ENCODE data around the gene LDLRAP1. TPM values are rescaled to one million over a fixed set of nuclear protein-coding genes. Genes with fewer than 3 reads are reported as not detected.

Gene LDLRAP1
- total and polyA plus RNA-seq, 2 experiments from 2014 or later = 23.6 to 26.9 TPM

- Histone ChIP-seq H3K9ac (no peak overlapping the region), H3K79me2 (ENCODE audit: insufficient read depth) (no peaks in the 10 kb centered on the region), H3K4me2 (ENCODE audit: unreplicated experiment) (no peak overlapping the region), H3K4me3 (no peak overlapping the region), H4K20me1 (ENCODE audit: insufficient read depth) (no peaks in the 10 kb centered on the region), H3K9me3 (ENCODE audit: low read depth) (no peaks in the 10 kb centered on the region), H3K27ac (no peak overlapping the region), H3K36me3 (ENCODE audit: low read depth) (no peaks in the 10 kb centered on the region), H3K9me2 (ENCODE audit: insufficient read depth) (no peaks in the 10 kb centered on the region), H2AFZ (no peak overlapping the region), H3K4me1 (ENCODE audit: insufficient read depth) (no peaks in the 10 kb centered on the region), H3K27me3 (replicated peaks; ENCODE audit: insufficient read depth) (peaks cover 25% of the 10 kb centered on the region), H3F3A (ENCODE audit: insufficient read depth) (peaks cover 13% of the 10 kb centered on the region)
- 78% methylated on average over 3 of the region's 3 CpGs for WGBS, 2 experiments (ENCODE audit: low coverage in 1 of 2, low lambda C conversion rate in 2 of 2, missing lambda C conversion rate in 2 of 2)
- TF ChIP-seq EZH2phosphoT487 (IDR thresholded peaks at IDR 0.05; ENCODE audit: insufficient read depth, low read depth) = no peak
- no peak for TF ChIP-seq EZH2 (IDR thresholded peaks at IDR 0.05; ENCODE audit: insufficient read depth, poor library complexity, severe bottlenecking)
- in situ Hi-C loops (cut with MboI) = loop anchor here (10.0 kb wide), 1 partner anchor 182 kb away; no protein-coding TSS in a partner anchor
- no peak for DNase-seq
Observed at GRCh38 chr1:25612421-25612820, 69.0 kb downstream of the LDLRAP1 start.

GRCh38 chr1:25613091-25613490, 69.7 kb downstream of the LDLRAP1 start:
- 76 to 88% methylated on average over 3 of the region's 3 CpGs for WGBS, 2 experiments (ENCODE audit: low coverage in 1 of 2, low lambda C conversion rate in 2 of 2, missing lambda C conversion rate in 2 of 2)
- H3K9ac ChIP-seq = no peak overlapping the region
- no peak overlapping the region for H3K27ac ChIP-seq
- in situ Hi-C loops (cut with MboI) = loop anchor here (10.0 kb wide), 1 partner anchor 182 kb away; no protein-coding TSS in a partner anchor
- no peaks in the 10 kb centered on the region for H4K20me1 ChIP-seq (ENCODE audit: insufficient read depth)
- no peaks in the 10 kb centered on the region for H3K36me3 ChIP-seq (ENCODE audit: low read depth)
- H3K4me1 ChIP-seq (ENCODE audit: insufficient read depth) = no peaks in the 10 kb centered on the region
- no peaks in the 10 kb centered on the region for H3K79me2 ChIP-seq (ENCODE audit: insufficient read depth)
- no peak overlapping the region for H2AFZ ChIP-seq
- H3F3A ChIP-seq (ENCODE audit: insufficient read depth) = peaks cover 13% of the 10 kb centered on the region
- H3K27me3 ChIP-seq (replicated peaks; ENCODE audit: insufficient read depth) = peaks cover 25% of the 10 kb centered on the region
- H3K4me2 ChIP-seq (ENCODE audit: unreplicated experiment) = no peak overlapping the region
- TF ChIP-seq EZH2 (IDR thresholded peaks at IDR 0.05; ENCODE audit: insufficient read depth, poor library complexity, severe bottlenecking) = no peak
- no peak for TF ChIP-seq EZH2phosphoT487 (IDR thresholded peaks at IDR 0.05; ENCODE audit: insufficient read depth, low read depth)
- DNase-seq = no peak
- H3K4me3 ChIP-seq = no peak overlapping the region
- no peaks in the 10 kb centered on the region for H3K9me2 ChIP-seq (ENCODE audit: insufficient read depth)
- H3K9me3 ChIP-seq (ENCODE audit: low read depth) = no peaks in the 10 kb centered on the region

- Histone ChIP-seq H3K9me3 (ENCODE audit: low read depth) (no peaks in the 10 kb centered on the region), H3K27me3 (replicated peaks; ENCODE audit: insufficient read depth) (peaks cover 37% of the 10 kb centered on the region), H3K4me1 (ENCODE audit: insufficient read depth) (no peaks in the 10 kb centered on the region), H3K4me3 (no peak overlapping the region), H3F3A (ENCODE audit: insufficient read depth) (peaks cover 20% of the 10 kb centered on the region), H2AFZ (no peak overlapping the region), H3K79me2 (ENCODE audit: insufficient read depth) (no peaks in the 10 kb centered on the region), H3K9ac (no peak overlapping the region), H4K20me1 (ENCODE audit: insufficient read depth) (no peaks in the 10 kb centered on the region), H3K36me3 (ENCODE audit: low read depth) (no peaks in the 10 kb centered on the region), H3K4me2 (ENCODE audit: unreplicated experiment) (no peak overlapping the region), H3K27ac (no peak overlapping the region), H3K9me2 (ENCODE audit: insufficient read depth) (no peaks in the 10 kb centered on the region)
- no peak for TF ChIP-seq EZH2phosphoT487 (IDR thresholded peaks at IDR 0.05; ENCODE audit: insufficient read depth, low read depth)
- no peak for TF ChIP-seq EZH2 (IDR thresholded peaks at IDR 0.05; ENCODE audit: insufficient read depth, poor library complexity, severe bottlenecking)
- in situ Hi-C loops (cut with MboI) = loop anchor here (10.0 kb wide), 1 partner anchor 180 kb away; no protein-coding TSS in a partner anchor
- WGBS, 2 experiments (ENCODE audit: low coverage in 1 of 2, low lambda C conversion rate in 2 of 2, missing lambda C conversion rate in 2 of 2) = 72 to 82% methylated on average over 4 of the region's 4 CpGs
- no peak for DNase-seq
Observed at GRCh38 chr1:25614501-25615171, 71.2 kb downstream of the LDLRAP1 start.

- Histone ChIP-seq H3K27ac (no peak overlapping the region), H3K9me3 (ENCODE audit: low read depth) (no peaks in the 10 kb centered on the region), H3K9ac (no peak overlapping the region), H3K4me1 (ENCODE audit: insufficient read depth) (no peaks in the 10 kb centered on the region), H3K4me3 (no peak overlapping the region), H3K9me2 (ENCODE audit: insufficient read depth) (no peaks in the 10 kb centered on the region), H3K36me3 (ENCODE audit: low read depth) (no peaks in the 10 kb centered on the region), H3K4me2 (ENCODE audit: unreplicated experiment) (no peak overlapping the region), H3K27me3 (replicated peaks; ENCODE audit: insufficient read depth) (peaks cover 36% of the 10 kb centered on the region), H3F3A (ENCODE audit: insufficient read depth) (peaks cover 20% of the 10 kb centered on the region), H2AFZ (no peak overlapping the region), H3K79me2 (ENCODE audit: insufficient read depth) (no peaks in the 10 kb centered on the region), H4K20me1 (ENCODE audit: insufficient read depth) (no peaks in the 10 kb centered on the region)
- no peak for DNase-seq
- WGBS, 2 experiments (ENCODE audit: low coverage in 1 of 2, low lambda C conversion rate in 2 of 2, missing lambda C conversion rate in 2 of 2) = 33 to 39% methylated on average over 7 of the region's 7 CpGs
- in situ Hi-C loops (cut with MboI) = loop anchor here (10.0 kb wide), 1 partner anchor 180 kb away; no protein-coding TSS in a partner anchor
- TF ChIP-seq EZH2phosphoT487 (IDR thresholded peaks at IDR 0.05; ENCODE audit: insufficient read depth, low read depth) (no peak), EZH2 (IDR thresholded peaks at IDR 0.05; ENCODE audit: insufficient read depth, poor library complexity, severe bottlenecking) (no peak)
Observed at GRCh38 chr1:25615172-25615541, 71.8 kb downstream of the LDLRAP1 start.

All from GM23248 (cell line).